Epidermal melanocyte (primary cell): ENCODE results near the gene C2CD4D.

Source experiments
- DNase-seq: peaks from one replicate; pipeline ENCODE4 v3.0.0; 2011; ENCODE audit warnings: low spot score; ENCODE audit not compliant: insufficient read length

C2CD4D gene

GRCh38 chr1:151814971-151815545 is 24.6 kb downstream of the C2CD4D start:
- no peak for DNase-seq

- no peak for DNase-seq
Measured at GRCh38 chr1:151814426-151814825, 25.2 kb downstream of the C2CD4D start.

GRCh38 chr1:151813271-151813977 is 26.2 kb downstream of the C2CD4D start:
- DNase-seq, result no peak

GRCh38 chr1:151811181-151811580 is 28.4 kb downstream of the C2CD4D start:
- DNase-seq, result no peak

GRCh38 chr1:151809985-151810556 is 29.5 kb downstream of the C2CD4D start:
- no peak for DNase-seq

GRCh38 chr1:151809290-151809984 is 30.2 kb downstream of the C2CD4D start:
- DNase-seq, result no peak

GRCh38 chr1:151807766-151808165 is 31.9 kb downstream of the C2CD4D start:
- DNase-seq, result no peak

- no peak for DNase-seq
Measured at GRCh38 chr1:151807131-151807530, 32.5 kb downstream of the C2CD4D start.

- DNase-seq, result no peak
Measured at GRCh38 chr1:151806170-151806569, 33.5 kb downstream of the C2CD4D start.

GRCh38 chr1:151805066-151805820 is 34.4 kb downstream of the C2CD4D start, which contains the start of gene LINGO4:
Gene LINGO4 (minus strand): TSS chr1:151805419. CDS start chr1:151802704, 2,715 bp downstream.
- no peak for DNase-seq

- DNase-seq, result no peak
Measured at GRCh38 chr1:151803915-151804314, 35.7 kb downstream of the C2CD4D start.

GRCh38 chr1:151803164-151803563 is 36.5 kb downstream of the C2CD4D start:
- DNase-seq, result no peak

- no peak for DNase-seq
Measured at GRCh38 chr1:151802372-151802771, 37.2 kb downstream of the C2CD4D start.

GRCh38 chr1:151801846-151802245 is 37.8 kb downstream of the C2CD4D start:
- DNase-seq, result no peak

- DNase-seq, result no peak
Measured at GRCh38 chr1:151801310-151801820, 38.3 kb downstream of the C2CD4D start.

GRCh38 chr1:151800830-151801229 is 38.8 kb downstream of the C2CD4D start:
- DNase-seq, result no peak

- DNase-seq, result no peak
Measured at GRCh38 chr1:151799179-151800022, 40.2 kb downstream of the C2CD4D start.

- DNase-seq, result no peak
Measured at GRCh38 chr1:151798571-151798970, 41.0 kb downstream of the C2CD4D start.

- no peak for DNase-seq
Measured at GRCh38 chr1:151790940-151791651, 48.5 kb downstream of the C2CD4D start.
